ENCODE results near the gene TMEM151B. TPM values are rescaled to one million over a fixed set of nuclear protein-coding genes. Genes with fewer than 3 reads are reported as not detected.

The TMEM151B gene
- total RNA-seq, 1 donor from 2014 or later: 0.13 TPM

DNA sequence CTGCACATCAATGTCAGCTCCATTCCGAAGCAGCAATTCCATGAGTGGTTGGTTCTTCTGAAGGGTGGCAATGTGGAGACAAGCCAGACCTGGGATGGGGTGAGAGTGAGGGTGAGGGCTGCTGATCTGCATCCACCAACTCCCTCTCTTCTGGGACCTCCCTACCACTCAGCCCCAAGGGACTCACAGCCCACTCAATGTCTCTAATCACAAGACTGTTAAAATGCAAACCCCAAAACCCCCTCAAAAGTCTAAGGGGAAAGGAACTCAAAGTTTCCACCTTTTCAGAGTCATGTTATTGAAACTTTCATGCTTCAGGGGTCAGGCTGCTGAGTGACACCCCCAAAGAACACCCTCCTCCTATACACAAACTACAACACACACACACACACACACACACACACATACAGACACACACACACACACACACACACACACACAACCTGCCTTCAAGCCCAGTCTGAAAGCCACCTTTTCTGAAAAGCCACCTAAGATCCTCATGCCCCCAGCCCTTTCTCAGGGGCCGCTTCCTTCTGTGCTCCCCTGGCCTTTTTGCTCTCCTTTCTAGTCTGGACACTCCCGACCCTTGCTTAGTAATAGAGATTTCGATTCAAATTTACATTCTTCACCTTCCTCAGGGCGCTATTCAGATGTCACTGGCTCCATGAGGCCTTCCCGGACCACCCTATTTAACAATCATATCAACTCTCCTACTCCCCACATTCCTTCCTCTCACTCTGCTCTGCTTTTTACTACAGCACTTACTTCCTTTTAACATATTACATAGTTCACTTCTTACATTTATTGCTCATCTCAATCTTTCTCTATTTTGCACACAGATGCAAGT lies 9.6 kb upstream of the TMEM151B start:
- Histone ChIP-seq H3K36me3 (no peaks in the 10 kb centered on the region), H3K9ac (no peak overlapping the region), H3K9me3 (ENCODE audit: low read depth) (no peaks in the 10 kb centered on the region), H3K4me1 (peaks cover 27% of the 10 kb centered on the region), H3K79me2 (ENCODE audit: low read depth) (peaks cover 28% of the 10 kb centered on the region), H3K27me3 (no peaks in the 10 kb centered on the region), H3F3A (ENCODE audit: low read depth) (peaks cover 22% of the 10 kb centered on the region), H4K20me1 (ENCODE audit: low read depth) (peaks cover 20% of the 10 kb centered on the region), H2AFZ (replicated peaks) (no peak overlapping the region), H3K4me2 (no peak overlapping the region), H3K27ac (no peak overlapping the region), H3K4me3 (no peak overlapping the region)
- peaks cover 6% of the 10 kb centered on the region for H3K27me3 Mint-ChIP-seq (ENCODE audit: insufficient read depth, low read depth)
- no peak for DNase-seq (ENCODE audit: low spot score)
- no peaks in the 10 kb centered on the region for H3K36me3 Mint-ChIP-seq
- H3K4me1 Mint-ChIP-seq: peaks cover 48% of the 10 kb centered on the region
- no peak for TF ChIP-seq CTCF (IDR thresholded peaks at IDR 0.05)
- no peak for TF ChIP-seq EZH2 (IDR thresholded peaks at IDR 0.05)
- no peak for TF ChIP-seq EZH2phosphoT487 (IDR thresholded peaks at IDR 0.05)
- H3K9me3 Mint-ChIP-seq: no peaks in the 10 kb centered on the region
- no peak overlapping the region for H3K27ac Mint-ChIP-seq
- H3K4me3 Mint-ChIP-seq: no peak overlapping the region

DNA sequence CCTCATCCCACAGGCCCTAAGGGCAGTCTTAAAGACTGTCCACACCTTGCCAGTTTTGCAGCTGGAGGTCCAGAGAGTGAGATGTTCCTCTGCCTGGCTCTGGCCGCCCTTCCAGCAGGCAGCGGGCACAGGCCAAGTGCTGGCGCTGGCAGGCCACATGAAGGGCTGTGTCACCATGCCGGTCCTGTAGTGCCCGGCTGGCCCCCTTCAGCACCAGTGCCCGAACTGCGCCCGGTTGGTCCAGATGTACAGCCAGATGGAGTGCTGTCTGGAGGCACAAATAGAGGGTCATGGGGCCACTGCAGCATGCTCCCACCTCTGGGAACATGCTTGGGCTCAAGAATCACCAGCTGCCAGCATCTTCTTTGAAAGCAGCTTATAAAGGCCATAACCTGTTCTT lies 8.7 kb upstream of the TMEM151B start:
- Mint-ChIP-seq H3K4me1 (peaks cover 43% of the 10 kb centered on the region), H3K36me3 (no peaks in the 10 kb centered on the region), H3K27ac (no peak overlapping the region), H3K27me3 (ENCODE audit: insufficient read depth, low read depth) (peaks cover 4% of the 10 kb centered on the region), H3K9me3 (no peaks in the 10 kb centered on the region), H3K4me3 (no peak overlapping the region)
- H3K36me3 ChIP-seq: no peaks in the 10 kb centered on the region
- H3F3A ChIP-seq (ENCODE audit: low read depth): peaks cover 13% of the 10 kb centered on the region
- no peak overlapping the region for H3K4me2 ChIP-seq
- no peak overlapping the region for H2AFZ ChIP-seq (replicated peaks)
- H4K20me1 ChIP-seq (ENCODE audit: low read depth): peaks cover 11% of the 10 kb centered on the region
- H3K4me1 ChIP-seq: peaks cover 20% of the 10 kb centered on the region
- no peak overlapping the region for H3K27ac ChIP-seq
- no peaks in the 10 kb centered on the region for H3K9me3 ChIP-seq (ENCODE audit: low read depth)
- no peak for TF ChIP-seq EZH2phosphoT487 (IDR thresholded peaks at IDR 0.05)
- no peak for TF ChIP-seq CTCF (IDR thresholded peaks at IDR 0.05)
- no peak for TF ChIP-seq EZH2 (IDR thresholded peaks at IDR 0.05)
- H3K4me3 ChIP-seq: no peak overlapping the region
- DNase-seq (ENCODE audit: low spot score): no peak
- H3K79me2 ChIP-seq (ENCODE audit: low read depth): peaks cover 19% of the 10 kb centered on the region
- no peaks in the 10 kb centered on the region for H3K27me3 ChIP-seq
- no peak overlapping the region for H3K9ac ChIP-seq

- TF ChIP-seq EZH2 (IDR thresholded peaks at IDR 0.05): no peak
- no peak for TF ChIP-seq EZH2phosphoT487 (IDR thresholded peaks at IDR 0.05)
- no peak for TF ChIP-seq CTCF (IDR thresholded peaks at IDR 0.05)
- Mint-ChIP-seq H3K9me3 (no peaks in the 10 kb centered on the region), H3K4me3 (peak overlapping the region; percentile 93), H3K36me3 (no peaks in the 10 kb centered on the region), H3K4me1 (peaks cover 45% of the 10 kb centered on the region), H3K27ac (no peak overlapping the region), H3K27me3 (ENCODE audit: insufficient read depth, low read depth) (peaks cover 3% of the 10 kb centered on the region)
- Histone ChIP-seq H3K4me3 (no peak overlapping the region), H4K20me1 (ENCODE audit: low read depth) (peaks cover 10% of the 10 kb centered on the region), H3K27ac (no peak overlapping the region), H3K4me2 (peak overlapping the region; percentile 83), H3K4me1 (peaks cover 19% of the 10 kb centered on the region), H3K79me2 (ENCODE audit: low read depth) (peaks cover 14% of the 10 kb centered on the region), H2AFZ (replicated peaks) (no peak overlapping the region), H3F3A (ENCODE audit: low read depth) (peaks cover 8% of the 10 kb centered on the region), H3K36me3 (no peaks in the 10 kb centered on the region), H3K27me3 (no peaks in the 10 kb centered on the region), H3K9me3 (ENCODE audit: low read depth) (no peaks in the 10 kb centered on the region), H3K9ac (peak overlapping the region; percentile 3)
- DNase-seq (ENCODE audit: low spot score): no peak
These were observed 7.5 kb upstream of the TMEM151B start for GRCh38 chr6:44262467-44263353.
